ENCODE data around the gene UNC79.

Gene UNC79

DNA sequence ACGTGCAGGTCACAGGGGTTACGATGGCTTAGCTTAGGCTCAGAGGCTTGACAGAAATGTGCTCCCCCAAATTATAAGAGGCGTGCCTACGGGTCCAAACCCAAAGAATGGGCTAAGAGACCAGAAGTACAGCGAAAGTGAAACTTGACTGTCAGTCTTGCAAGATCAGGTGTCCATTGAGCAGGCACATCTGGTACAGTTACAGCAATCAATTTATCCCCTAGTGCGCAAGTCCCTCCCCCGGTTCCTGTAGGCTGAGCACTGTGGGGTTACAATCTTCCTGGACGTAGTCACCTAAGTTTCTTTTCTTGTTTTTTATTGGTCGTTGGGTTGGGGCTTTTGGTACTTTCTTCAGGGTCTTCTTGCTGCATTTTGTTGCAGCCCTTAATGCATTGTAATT, 134.2 kb downstream of the UNC79 start:
- no peak for DNase-seq

GRCh38 chr14:93566065-93566693, 135.4 kb downstream of the UNC79 start:
- no peak for DNase-seq

- DNase-seq, result no peak
Observed at GRCh38 chr14:93571275-93571674, 140.5 kb downstream of the UNC79 start.

GRCh38 chr14:93579178-93579577, 148.4 kb downstream of the UNC79 start:
- DNase-seq, result no peak

GRCh38 chr14:93582516-93582915, 151.8 kb downstream of the UNC79 start:
- no peak for DNase-seq

GRCh38 chr14:93587330-93587729, 156.6 kb downstream of the UNC79 start:
- no peak for DNase-seq

DNA sequence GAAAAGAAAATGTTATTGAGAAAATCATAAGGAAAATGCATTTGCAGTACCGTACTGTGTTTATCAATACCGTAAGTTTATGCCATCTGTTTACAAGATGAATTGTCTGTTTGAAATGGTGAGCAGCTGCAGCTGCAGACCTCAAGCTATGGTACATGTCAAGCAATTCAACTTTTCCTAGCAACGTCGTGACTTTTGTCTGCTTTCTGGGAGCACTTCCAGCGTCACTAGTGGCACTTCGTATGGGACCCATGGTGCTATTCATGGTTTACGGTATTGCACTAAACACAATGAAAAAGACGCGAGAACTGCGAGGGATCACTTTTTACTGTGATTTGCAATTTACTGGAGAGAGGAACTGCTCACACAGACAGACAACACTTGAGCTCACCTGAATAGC, 160.8 kb downstream of the UNC79 start:
- no peak for DNase-seq

GRCh38 chr14:93592786-93593185, 162.0 kb downstream of the UNC79 start:
- DNase-seq, result no peak

- no peak for DNase-seq
Observed at GRCh38 chr14:93606091-93606490, 175.4 kb downstream of the UNC79 start.

DNA sequence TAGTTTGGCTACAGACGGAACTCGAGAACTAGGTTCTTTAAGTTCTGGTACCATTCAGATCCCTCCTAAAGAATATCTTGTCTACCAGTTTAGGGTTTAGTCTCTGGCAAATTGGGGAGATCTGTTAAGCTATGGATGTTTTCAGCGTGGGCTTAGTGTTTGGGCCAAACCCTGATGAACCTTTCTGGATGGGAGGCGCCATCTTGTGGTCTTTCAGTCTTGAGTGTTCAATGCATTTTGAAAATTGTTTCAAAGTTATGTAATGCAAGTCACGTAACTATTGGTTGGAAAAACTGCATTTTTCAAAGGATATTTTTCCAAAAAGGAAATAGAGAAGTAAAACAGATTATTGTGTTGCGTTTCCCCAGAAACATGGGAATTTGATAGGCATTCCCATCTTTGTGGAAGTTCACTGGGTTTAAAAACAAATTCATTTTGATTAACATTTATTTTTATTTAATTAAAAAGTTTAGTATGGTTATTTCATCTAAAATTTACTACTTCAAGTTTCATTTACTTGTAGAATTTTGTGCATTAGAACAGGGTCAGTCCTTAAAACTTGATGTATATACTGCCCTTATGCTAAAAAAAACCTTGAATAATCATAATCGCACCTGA, 188.5 kb downstream of the UNC79 start:
- no peak for DNase-seq

GRCh38 chr14:93628048-93628447, 197.3 kb downstream of the UNC79 start:
- DNase-seq, result no peak

- DNase-seq, result no peak
Observed at GRCh38 chr14:93629643-93630042, 198.9 kb downstream of the UNC79 start.

DNA sequence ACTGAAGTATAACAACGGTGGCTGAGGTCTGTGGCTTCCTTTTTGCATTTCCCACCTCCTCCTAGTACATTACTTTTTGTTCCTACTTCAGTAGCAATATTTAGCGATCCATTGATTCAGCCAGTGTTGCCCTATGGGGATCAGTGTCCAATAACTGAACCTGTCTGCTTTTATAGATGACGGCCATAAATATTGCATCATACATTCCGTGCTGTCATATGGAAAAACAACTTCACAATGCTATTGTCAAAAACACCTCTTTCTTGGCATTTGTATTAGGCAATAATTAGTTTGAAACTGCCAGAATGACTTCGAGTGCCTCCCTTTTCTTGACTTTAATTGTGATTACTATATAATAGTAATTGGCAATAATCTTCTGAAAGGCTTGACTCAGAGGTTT, 208.1 kb downstream of the UNC79 start:
- no peak for DNase-seq

GRCh38 chr14:93643127-93643526, 212.4 kb downstream of the UNC79 start:
- no peak for DNase-seq

DNA sequence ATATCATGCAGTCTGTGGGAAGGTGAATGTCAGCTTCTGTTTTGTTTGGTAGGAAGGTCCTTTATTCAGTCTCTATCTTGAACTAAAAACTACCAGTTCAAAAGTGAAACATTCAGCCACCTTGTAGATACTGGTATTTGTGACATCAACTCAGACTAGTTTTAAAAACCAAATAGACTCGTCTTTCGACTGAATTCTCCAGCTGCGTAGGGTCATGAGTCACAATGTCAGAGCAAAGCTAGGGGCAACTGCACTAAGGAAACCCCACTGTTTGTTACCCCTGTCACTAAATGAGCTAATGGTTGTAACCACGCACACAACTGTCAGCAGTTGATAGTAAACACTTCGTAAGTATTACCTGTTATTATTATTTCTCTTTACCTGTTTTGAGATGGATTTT, 212.9 kb downstream of the UNC79 start:
- DNase-seq, result no peak

GRCh38 chr14:93645200-93645599, 214.5 kb downstream of the UNC79 start:
- DNase-seq, result no peak

- DNase-seq, result no peak
Observed at GRCh38 chr14:93648440-93649168, 217.9 kb downstream of the UNC79 start.

GRCh38 chr14:93654599-93654998, 223.9 kb downstream of the UNC79 start:
- no peak for DNase-seq

DNA sequence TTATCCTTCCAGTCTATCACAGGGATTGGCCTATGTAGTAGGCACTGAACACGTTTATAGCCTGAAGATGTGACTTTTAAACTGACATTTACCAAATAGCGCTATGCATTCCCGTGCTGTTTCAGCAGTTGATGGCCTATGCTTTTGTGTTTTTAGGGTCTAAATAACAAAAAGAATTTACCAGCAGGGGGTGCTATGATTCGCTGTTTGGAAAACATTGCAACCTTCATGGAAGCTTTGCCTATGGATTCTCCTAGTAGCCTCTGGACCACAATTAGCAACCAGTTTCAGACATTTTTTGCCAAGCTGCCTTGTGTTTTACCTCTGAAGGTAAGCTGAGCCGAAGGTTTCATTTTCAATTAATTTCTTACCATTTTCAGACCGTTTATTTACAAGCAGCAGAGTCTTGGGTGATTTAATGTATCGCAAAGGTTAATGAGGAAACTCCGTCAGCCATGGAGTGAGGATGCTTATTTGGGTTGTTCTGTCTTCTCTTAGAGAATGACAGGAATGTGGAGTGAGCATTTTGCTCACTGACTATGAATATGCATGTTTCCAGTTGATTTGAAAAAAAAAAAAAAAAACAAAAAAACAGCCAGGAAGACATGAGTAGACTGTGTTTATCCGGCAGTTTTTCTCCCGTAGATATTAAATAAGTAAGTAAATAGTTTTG, 224.5 kb downstream of the UNC79 start:
- no peak for DNase-seq

DNA sequence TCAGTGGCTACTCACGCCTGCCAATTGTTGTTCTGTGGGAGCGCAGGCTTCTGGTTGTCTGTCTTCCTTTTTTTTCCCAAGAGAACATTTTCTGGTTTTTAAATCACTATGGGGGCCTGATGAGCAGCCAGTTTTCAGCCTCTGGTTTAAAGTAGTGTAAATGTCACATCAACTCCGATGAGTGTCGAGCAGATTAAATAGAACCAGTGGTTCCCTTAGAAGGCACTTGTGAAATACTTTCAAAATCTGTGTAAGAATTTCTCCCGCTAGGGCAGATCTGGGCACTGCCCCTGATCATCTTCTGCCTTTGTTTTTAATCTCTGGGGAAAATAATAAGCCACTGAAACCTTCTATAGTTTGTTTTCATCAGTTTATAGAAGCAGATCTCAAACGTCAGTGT, 227.1 kb downstream of the UNC79 start:
- DNase-seq, result no peak

GRCh38 chr14:93663317-93663716, 232.6 kb downstream of the UNC79 start:
- no peak for DNase-seq

DNA sequence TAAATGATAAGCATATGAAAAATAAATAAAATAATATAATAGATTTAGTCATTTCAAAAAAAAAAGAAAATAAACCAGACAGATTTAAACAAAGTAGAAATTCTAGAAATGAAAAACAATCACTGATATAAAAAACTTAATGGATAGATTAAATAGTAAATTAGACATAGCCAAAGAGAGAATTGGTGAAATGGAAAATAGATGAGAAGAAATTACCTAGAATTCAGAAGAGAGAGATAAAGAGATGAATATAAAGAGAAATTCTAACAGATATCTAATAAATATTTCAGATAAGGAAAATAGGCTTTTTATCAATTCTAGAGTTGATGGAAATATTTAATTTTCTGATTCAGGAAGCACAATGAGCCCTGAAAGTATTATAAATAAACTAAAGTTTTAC, 234.4 kb downstream of the UNC79 start:
- no peak for DNase-seq

GRCh38 chr14:93669632-93670031, 238.9 kb downstream of the UNC79 start:
- no peak for DNase-seq

GRCh38 chr14:93674343-93674742, 243.6 kb downstream of the UNC79 start:
- no peak for DNase-seq

All from NCI-H2029 treated with DMSO at 0.1 percent for 48 hours (cell line).